Karpas-422 (cell line): Measurements from ENCODE around the gene ATP9A. TPM values are rescaled to one million over a fixed set of nuclear protein-coding genes. Genes with fewer than 3 reads are reported as not detected.
"Not testable (repeated sequence)": the region's sequence is repeated elsewhere in the genome, so short reads cannot be mapped to it uniquely, and the experiment has no call there.

Source experiments
- DNase-seq: peaks from one replicate; pipeline ENCODE4 v3.0.0-alpha.2; 2015
- H2AFZ ChIP-seq: fragments of 200-600 bp; sonication (generic); 2 replicates; pipeline ENCODE4 v1.6.1; 2014; ENCODE audit warnings: antibody characterized with exemption, low read length, mixed read lengths
- H3K27ac ChIP-seq: fragments of 200-600 bp; sonication (generic); 2 replicates; pipeline ENCODE4 v1.5.1; 2014; ENCODE audit warnings: mild to moderate bottlenecking, low read length, moderate library complexity
- H3K27me3 ChIP-seq: fragments of 200-600 bp; sonication (generic); 2 replicates; pipeline ENCODE4 v1.6.1; 2014; ENCODE audit warnings: low read length, mixed read lengths
- H3K36me3 ChIP-seq: fragments of 200-600 bp; sonication (generic); 2 replicates; pipeline ENCODE4 v1.6.1; 2014; ENCODE audit warnings: low read length, mixed read lengths; ENCODE audit not compliant: insufficient read depth
- H3K4me1 ChIP-seq: fragments of 200-600 bp; sonication (generic); 2 replicates; pipeline ENCODE4 v1.6.1; 2014; ENCODE audit warnings: mild to moderate bottlenecking, low read length, mixed read lengths
- H3K4me2 ChIP-seq: fragments of 200-600 bp; sonication (generic); 2 replicates; pipeline ENCODE4 v1.6.1; 2014; ENCODE audit warnings: low read length, low read depth, mild to moderate bottlenecking; ENCODE audit not compliant: poor library complexity, severe bottlenecking
- H3K4me3 ChIP-seq: fragments of 200-600 bp; sonication (generic); 2 replicates; pipeline ENCODE4 v1.5.1; 2014; ENCODE audit warnings: mild to moderate bottlenecking, antibody characterized with exemption, low read length, mixed read lengths
- H3K79me2 ChIP-seq: fragments of 200-600 bp; sonication (generic); 2 replicates; pipeline ENCODE4 v1.6.1; 2014; ENCODE audit warnings: mild to moderate bottlenecking, low read length, mixed read lengths
- H3K9ac ChIP-seq: fragments of 200-600 bp; sonication (generic); 2 replicates; pipeline ENCODE4 v1.6.0; 2014; ENCODE audit warnings: low read length
- H3K9me2 ChIP-seq: fragments of 200-600 bp; sonication (generic), shearing (Covaris generic); replicated peaks from 2 replicates; pipeline ENCODE4 v1.6.0; 2014; ENCODE audit warnings: mild to moderate bottlenecking, low read length, moderate library complexity; ENCODE audit not compliant: insufficient read depth
- H3K9me3 ChIP-seq: fragments of 300-700, 200-600 bp; sonication (generic); 2 replicates; pipeline ENCODE4 v1.6.1; 2014; ENCODE audit warnings: low read length, mixed read lengths
- H4K20me1 ChIP-seq: fragments of 200-600 bp; sonication (generic); 2 replicates; pipeline ENCODE4 v1.6.1; 2014; ENCODE audit warnings: mild to moderate bottlenecking, antibody characterized with exemption, low read length, low read depth; ENCODE audit not compliant: insufficient read depth
- total RNA-seq: library from RNA; depleted of rRNA; stranded (reverse); fragments of >200 nt; shearing (Covaris generic); gene quantifications from 2 replicates; pipeline ENCODE4 v1.2.3, GENCODE V29; 2014; ENCODE audit warnings: low replicate concordance

Gene ATP9A
- total RNA-seq, 1 experiment from 2014 or later = 0.19 TPM

DNA sequence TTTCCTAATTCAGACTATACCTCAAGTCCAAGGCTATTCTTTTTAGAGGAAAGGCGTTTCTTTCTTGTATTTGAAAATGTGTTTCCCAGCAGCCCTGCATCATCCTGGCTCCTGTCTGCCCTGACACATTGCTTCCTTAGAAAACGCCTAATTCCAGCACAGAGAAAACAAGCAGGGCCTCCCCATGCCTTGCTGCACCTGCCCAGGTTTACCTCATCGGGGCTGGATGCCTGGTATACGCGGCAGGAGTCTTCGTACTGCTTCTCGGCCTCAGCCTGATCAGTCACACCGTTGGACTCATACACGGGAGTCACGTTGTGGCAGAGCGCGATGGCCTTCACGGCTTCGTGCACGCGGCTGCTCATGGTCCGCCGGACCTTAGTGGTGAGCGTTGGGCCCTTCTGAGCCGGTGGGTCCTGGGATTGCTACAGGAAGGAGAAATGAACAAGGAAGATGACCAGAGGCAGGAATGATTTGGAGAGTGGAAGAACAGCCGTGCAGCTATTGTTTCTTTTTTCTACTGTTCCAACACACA is 111.4 kb downstream of the ATP9A start:
- H3K4me1 ChIP-seq = no peaks in the 10 kb centered on the region
- H3K9ac ChIP-seq = no peak overlapping the region

DNA sequence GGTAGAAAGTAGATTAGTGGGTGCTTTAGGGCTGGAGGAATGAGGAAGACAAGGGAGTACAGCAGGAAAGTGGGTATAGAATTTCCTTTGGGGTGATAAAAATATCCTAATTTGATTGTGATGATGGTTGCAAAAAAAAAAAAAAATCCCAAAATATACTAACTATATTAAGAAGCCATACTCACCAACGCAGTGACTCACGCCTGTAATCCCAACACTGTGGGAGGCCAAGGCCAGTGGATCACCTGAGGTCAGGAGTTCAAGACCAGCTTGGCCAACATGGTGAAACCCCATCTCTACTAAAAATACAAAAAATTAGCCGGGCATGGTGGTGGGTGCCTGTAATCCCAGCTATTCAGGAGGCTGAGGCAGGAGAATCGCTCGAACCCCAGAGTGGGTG is 112.1 kb downstream of the ATP9A start:
- not testable (repeated sequence) for H3K9ac ChIP-seq, H3K9me3 ChIP-seq, H3K4me2 ChIP-seq, H3K4me1 ChIP-seq, H3K27me3 ChIP-seq, H3K9me2 ChIP-seq, H3K36me3 ChIP-seq, DNase-seq, H4K20me1 ChIP-seq, H3K4me3 ChIP-seq, H3K79me2 ChIP-seq, H3K27ac ChIP-seq, H2AFZ ChIP-seq

More for the DNA sequence above, 111.4 kb downstream of the ATP9A start:
- no peak for DNase-seq
- H3K79me2 ChIP-seq = no peaks in the 10 kb centered on the region
- no peaks in the 10 kb centered on the region for H3K9me2 ChIP-seq
- H3K27ac ChIP-seq = no peak overlapping the region
- no peak overlapping the region for H2AFZ ChIP-seq
- H3K4me3 ChIP-seq = no peak overlapping the region
- H3K36me3 ChIP-seq = no peaks in the 10 kb centered on the region
- no peak overlapping the region for H3K4me2 ChIP-seq
- H3K27me3 ChIP-seq = no peaks in the 10 kb centered on the region
- H3K9me3 ChIP-seq = no peaks in the 10 kb centered on the region
- H4K20me1 ChIP-seq = no peaks in the 10 kb centered on the region

- Histone ChIP-seq H3K27ac (no peak overlapping the region), H3K27me3 (no peaks in the 10 kb centered on the region), H2AFZ (no peak overlapping the region), H3K4me2 (no peak overlapping the region), H4K20me1 (no peaks in the 10 kb centered on the region), H3K79me2 (no peaks in the 10 kb centered on the region), H3K9me2 (no peaks in the 10 kb centered on the region), H3K4me3 (no peak overlapping the region), H3K9me3 (no peaks in the 10 kb centered on the region), H3K36me3 (no peaks in the 10 kb centered on the region), H3K4me1 (peaks cover 3% of the 10 kb centered on the region), H3K9ac (no peak overlapping the region)
- DNase-seq = no peak
Measured at GRCh38 chr20:51654495-51654894, 113.7 kb downstream of the ATP9A start.

- Histone ChIP-seq H3K9me3 (no peaks in the 10 kb centered on the region), H3K4me3 (no peak overlapping the region), H3K79me2 (no peaks in the 10 kb centered on the region), H4K20me1 (no peaks in the 10 kb centered on the region), H3K4me2 (no peak overlapping the region), H3K4me1 (peaks cover 3% of the 10 kb centered on the region), H3K36me3 (no peaks in the 10 kb centered on the region), H3K27ac (no peak overlapping the region), H3K27me3 (no peaks in the 10 kb centered on the region), H2AFZ (no peak overlapping the region), H3K9me2 (no peaks in the 10 kb centered on the region), H3K9ac (no peak overlapping the region)
- no peak for DNase-seq
Measured at GRCh38 chr20:51654060-51654459, 114.1 kb downstream of the ATP9A start.

DNA sequence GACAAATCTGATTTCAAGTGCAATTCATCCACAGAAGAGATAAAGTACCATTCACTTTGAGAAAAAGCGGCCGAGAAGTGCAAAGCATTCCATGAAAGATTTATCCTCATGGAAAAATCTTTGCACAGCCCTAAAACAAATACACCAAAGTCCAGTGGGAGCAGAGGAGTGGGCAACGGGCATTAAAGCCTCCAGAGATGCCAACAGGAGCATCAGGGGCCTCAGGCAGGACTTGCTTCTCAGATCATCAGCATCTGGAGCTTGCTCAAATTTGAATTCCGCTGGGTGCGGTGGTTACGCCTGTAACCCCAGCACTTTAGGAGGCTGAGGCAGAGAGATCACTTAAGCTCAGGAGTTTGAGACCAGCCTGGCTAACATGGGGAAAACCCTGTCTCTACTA is 115.0 kb downstream of the ATP9A start:
- no peaks in the 10 kb centered on the region for H4K20me1 ChIP-seq
- no peak for DNase-seq
- no peaks in the 10 kb centered on the region for H3K9me2 ChIP-seq
- no peak overlapping the region for H2AFZ ChIP-seq
- H3K9me3 ChIP-seq = no peaks in the 10 kb centered on the region
- no peaks in the 10 kb centered on the region for H3K79me2 ChIP-seq
- H3K36me3 ChIP-seq = no peaks in the 10 kb centered on the region
- H3K4me2 ChIP-seq = no peak overlapping the region
- no peak overlapping the region for H3K9ac ChIP-seq
- no peak overlapping the region for H3K4me3 ChIP-seq
- no peaks in the 10 kb centered on the region for H3K27me3 ChIP-seq
- no peak overlapping the region for H3K27ac ChIP-seq
- peaks cover 3% of the 10 kb centered on the region for H3K4me1 ChIP-seq

GRCh38 chr20:51651921-51652549 is 116.2 kb downstream of the ATP9A start:
- Histone ChIP-seq H3K27me3 (no peaks in the 10 kb centered on the region), H2AFZ (no peak overlapping the region), H3K79me2 (no peaks in the 10 kb centered on the region)

DNA sequence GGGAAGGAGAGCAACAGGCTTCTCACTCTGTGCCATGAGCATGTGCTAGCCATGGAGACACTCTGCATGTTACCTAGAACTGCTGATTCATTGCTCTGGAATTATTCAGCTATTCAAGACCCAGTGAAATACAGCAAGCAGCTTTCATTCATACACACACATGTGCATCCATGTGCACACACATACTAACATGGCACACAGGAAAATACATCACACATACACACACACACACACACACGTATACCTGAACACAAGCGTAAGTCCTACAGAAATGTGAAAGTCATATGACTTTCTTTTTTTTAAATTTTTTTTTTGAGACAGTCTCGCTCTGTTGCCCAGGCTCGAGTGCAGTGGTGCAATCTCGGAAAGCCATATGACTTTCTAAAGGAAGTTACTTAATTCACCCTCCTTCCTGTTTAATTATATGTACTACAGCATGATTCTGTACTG is 117.5 kb downstream of the ATP9A start:
- Histone ChIP-seq H3K27me3 (no peaks in the 10 kb centered on the region), H3K36me3 (no peaks in the 10 kb centered on the region), H3K79me2 (no peaks in the 10 kb centered on the region), H3K9ac (no peak overlapping the region), H3K4me3 (no peak overlapping the region), H3K9me2 (no peaks in the 10 kb centered on the region), H3K4me2 (no peak overlapping the region), H2AFZ (no peak overlapping the region), H3K9me3 (no peaks in the 10 kb centered on the region), H4K20me1 (no peaks in the 10 kb centered on the region), H3K27ac (no peak overlapping the region), H3K4me1 (peaks cover 3% of the 10 kb centered on the region)
- no peak for DNase-seq

More at GRCh38 chr20:51651921-51652549, 116.2 kb downstream of the ATP9A start:
- DNase-seq = no peak
- Histone ChIP-seq H3K4me1 (peaks cover 3% of the 10 kb centered on the region), H3K36me3 (no peaks in the 10 kb centered on the region), H4K20me1 (no peaks in the 10 kb centered on the region), H3K9ac (no peak overlapping the region), H3K4me3 (no peak overlapping the region), H3K9me2 (no peaks in the 10 kb centered on the region), H3K9me3 (no peaks in the 10 kb centered on the region), H3K4me2 (no peak overlapping the region), H3K27ac (no peak overlapping the region)

- Histone ChIP-seq H3K4me2 (no peak overlapping the region), H3K9me3 (no peaks in the 10 kb centered on the region), H3K27ac (no peak overlapping the region), H2AFZ (no peak overlapping the region), H3K4me3 (no peak overlapping the region), H3K4me1 (peaks cover 3% of the 10 kb centered on the region), H3K27me3 (no peaks in the 10 kb centered on the region), H3K9me2 (no peaks in the 10 kb centered on the region), H3K9ac (no peak overlapping the region), H3K79me2 (no peaks in the 10 kb centered on the region), H3K36me3 (no peaks in the 10 kb centered on the region), H4K20me1 (no peaks in the 10 kb centered on the region)
- DNase-seq = no peak
Measured at GRCh38 chr20:51648571-51648947, 119.6 kb downstream of the ATP9A start.
